H1 (cell line): ENCODE measurements around the gene HAS3. TPM values are rescaled to one million over a fixed set of nuclear protein-coding genes. Genes with fewer than 3 reads are reported as not detected.
A peak's percentile ranks its signal among the peaks of the same experiment; 100 is the strongest.

Experiments used
- ASH2L ChIP-seq: fragments of 200-600, 300-600 bp; sonication (generic); IDR thresholded peaks from one replicate; pipeline ENCODE4 v1.7.1; 2017; ENCODE audit warnings: low read length
- EGR1 ChIP-seq: IDR thresholded peaks from 2 replicates; pipeline ENCODE4 v1.6.1; 2011; ENCODE audit warnings: low read depth, low read length, borderline replicate concordance
- EZH2 ChIP-seq: fragments of 200-600 bp; sonication (generic); IDR thresholded peaks from 2 replicates; pipeline ENCODE4 v1.7.1; 2012; ENCODE audit warnings: low read depth, mild to moderate bottlenecking, moderate library complexity, low read length, inconsistent platforms; ENCODE audit not compliant: severe bottlenecking
- KDM4A ChIP-seq: IDR thresholded peaks from one replicate; pipeline ENCODE4 v1.7.1; 2012; ENCODE audit warnings: low read depth, mild to moderate bottlenecking, moderate library complexity, low read length, inconsistent platforms; ENCODE audit not compliant: severe bottlenecking
- POU5F1 ChIP-seq: IDR thresholded peaks from 2 replicates; pipeline ENCODE4 v1.6.1; 2011; ENCODE audit warnings: low read depth, mild to moderate bottlenecking, low read length, moderate library complexity
- RAD21 ChIP-seq, 2 experiments: IDR thresholded peaks in 1 of 2; conservative IDR thresholded peaks in 1 of 2; 2 replicates each; pipeline ENCODE4 v1.6.1; 2011; ENCODE audit warnings: low read depth in 2 of 2, low read length in 2 of 2, improper control_type of control experiment in 1 of 2, inconsistent platforms in 1 of 2, mild to moderate bottlenecking in 1 of 2, moderate library complexity in 1 of 2
- RBBP5 ChIP-seq: IDR thresholded peaks from 2 replicates; pipeline ENCODE4 v1.7.1; 2012; ENCODE audit warnings: low read depth, mild to moderate bottlenecking, inconsistent platforms, low read length, moderate library complexity, borderline replicate concordance
- RNF2 ChIP-seq: fragments of 200-900, 300-1000 bp; sonication (generic); IDR thresholded peaks from 2 replicates; pipeline ENCODE4 v1.7.1; 2016; ENCODE audit warnings: borderline replicate concordance, low read depth, mild to moderate bottlenecking, antibody characterized with exemption, low read length; ENCODE audit not compliant: poor library complexity, severe bottlenecking; ENCODE audit errors: missing control alignments
- SIX5 ChIP-seq: IDR thresholded peaks from 2 replicates; pipeline ENCODE4 v1.6.1; 2011; ENCODE audit warnings: mild to moderate bottlenecking, low read depth, low read length
- SRF ChIP-seq: IDR thresholded peaks from 2 replicates; pipeline ENCODE4 v1.6.1; 2011; ENCODE audit warnings: mild to moderate bottlenecking, low read depth, low read length, moderate library complexity
- SUZ12 ChIP-seq: fragments of 200-600 bp; sonication (generic); IDR thresholded peaks from 2 replicates; pipeline ENCODE4 v1.6.1; 2012; ENCODE audit warnings: mild to moderate bottlenecking, inconsistent platforms, low read length, moderate library complexity, mixed read lengths
- TAF1 ChIP-seq: IDR thresholded peaks from 2 replicates; pipeline ENCODE4 v1.6.1; 2011; ENCODE audit warnings: mild to moderate bottlenecking, low read depth, low read length
- polyA plus RNA-seq, 7 experiments: library from polyadenylated mRNA; depleted of rRNA in 3 of 7; stranded (reverse) in 5 of 7; unstranded in 2 of 7; fragments of >200 nt in 5 of 7; fragments of 200-250 nt in 2 of 7; gene quantifications; 1 replicate in 5 of 7; 2 replicates in 1 of 7; 4 replicates in 1 of 7; pipeline versions ENCODE4 v1.2.1 to v1.2.3, GENCODE V29; 2011 to 2013; ENCODE audit warnings: missing spikeins in 2 of 7, mixed read lengths in 2 of 7
- total RNA-seq: library from RNA; stranded (reverse); fragmentation: NEBNext Ultra II Directional; extraction: Animal tissue kit (Norgen Biotek cat#: 25700); gene quantifications from 2 replicates; pipeline ENCODE4 v1.2.1, GENCODE V29; 2021

HAS3 gene
- total and polyA plus RNA-seq, 2 of the 8 experiments (the other 6 are each of a cell fraction or from before 2014, with no cell fraction given) = 32.1 to 69.6 TPM

DNA sequence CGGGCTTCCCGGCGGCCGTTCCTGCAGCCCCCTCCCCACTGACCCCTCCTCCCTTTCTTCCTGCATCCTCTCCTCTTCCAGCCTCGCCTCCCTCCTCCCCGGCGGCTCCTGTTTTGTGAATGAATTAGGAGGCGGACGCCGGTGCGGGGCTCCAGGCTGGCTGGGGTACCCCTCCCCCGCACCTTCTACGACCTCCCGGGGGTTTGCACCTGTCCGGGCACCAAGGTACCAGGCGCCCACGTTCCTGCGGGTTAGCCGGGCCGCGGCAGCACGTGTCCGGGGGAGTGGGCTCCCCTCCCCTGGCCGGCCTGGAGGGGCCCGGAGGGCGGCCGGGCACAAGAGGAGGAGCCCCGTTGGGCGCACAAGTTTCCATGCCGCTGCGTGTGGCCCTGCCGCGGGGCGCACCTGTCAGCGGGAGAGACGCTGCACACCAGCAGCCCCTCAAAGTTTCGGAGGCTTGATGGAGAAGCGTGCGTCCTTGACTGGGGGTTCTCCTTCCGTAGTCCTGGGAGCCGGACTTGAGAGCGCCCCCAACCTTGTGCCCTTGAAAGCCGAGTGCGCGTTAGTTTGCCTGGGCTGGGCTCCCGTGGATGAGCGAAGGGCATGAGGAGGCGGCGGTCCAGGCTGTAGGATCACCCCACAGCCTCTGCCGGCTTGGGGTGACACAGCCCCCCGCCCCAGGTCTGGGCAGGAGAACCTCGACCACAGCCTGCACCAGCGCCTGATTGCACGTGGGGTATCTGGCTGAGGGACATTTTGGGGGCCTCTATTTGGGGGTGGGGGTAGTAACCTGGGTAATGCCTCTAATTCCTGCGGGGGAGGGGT, 1.2 kb downstream of the HAS3 start (continued):
- no peak for TF ChIP-seq EGR1
- no peak for TF ChIP-seq RNF2
- no peak for TF ChIP-seq TAF1
- peak; percentile 26; the same call in 1 of the 2 replicates for TF ChIP-seq SUZ12
- TF ChIP-seq RAD21 (IDR thresholded peaks at IDR 0.05 in 1 of 2, conservative IDR thresholded peaks at IDR 0.05 in 1 of 2; ENCODE audit: low read depth in 2 of 2, low read length in 2 of 2) = no peak
- TF ChIP-seq KDM4A = peak; percentile 46
- TF ChIP-seq POU5F1 = no peak
- no peak for TF ChIP-seq SIX5
- no peak for TF ChIP-seq EZH2
- no peak; the same call in 1 of the 2 replicates for TF ChIP-seq RBBP5
- TF ChIP-seq ASH2L = no peak
- TF ChIP-seq SRF = no peak
